ENCODE data around the gene LRFN2.

GRCh38 chr6:40479706-40480105, 107.5 kb downstream of the LRFN2 start:
- no peak for TF ChIP-seq CTCF (IDR thresholded peaks at IDR 0.05)
- no peak for TF ChIP-seq POLR2A (IDR thresholded peaks at IDR 0.05)
